Measurements from ENCODE around the gene SERHL2. TPM values are rescaled to one million over a fixed set of nuclear protein-coding genes. Genes with fewer than 3 reads are reported as not detected.
"Not testable (repeated sequence)": the region's sequence is repeated elsewhere in the genome, so short reads cannot be mapped to it uniquely, and the experiment has no call there.

SERHL2 gene
- total RNA-seq, 1 experiment from 2014 or later = 1.0 TPM

- no peak overlapping the region for H4K91ac ChIP-seq (ENCODE audit: insufficient read length, low read depth, low read length)
- peaks cover 4% of the 10 kb centered on the region; the same call in 1 of the 2 replicates for H3K4me1 ChIP-seq (ENCODE audit: insufficient read depth, low read length)
- no peak overlapping the region for H3K23ac ChIP-seq (ENCODE audit: insufficient read length, low read depth, low read length)
- no peak overlapping the region for H2BK15ac ChIP-seq (ENCODE audit: low read depth, low read length)
- no peaks in the 10 kb centered on the region for H3K23me2 ChIP-seq (ENCODE audit: insufficient read length, low read depth, low read length, poor library complexity, severe bottlenecking)
- H4K8ac ChIP-seq (replicated peaks; ENCODE audit: insufficient read length, low read depth, low read length) = no peak overlapping the region
- no peak overlapping the region for H3K18ac ChIP-seq (ENCODE audit: insufficient read length, low read depth, low read length)
- no peak overlapping the region for H3K56ac ChIP-seq (ENCODE audit: insufficient read length, low read depth, low read length)
- no peak overlapping the region for H3K4me3 Mint-ChIP-seq
- H3K9ac ChIP-seq (ENCODE audit: extremely low read depth, insufficient read length, low read length) = no peak overlapping the region
- H3K27ac ChIP-seq (ENCODE audit: insufficient read length, low read depth, low read length) = no peak overlapping the region
- H2BK5ac ChIP-seq (ENCODE audit: insufficient read length, low read length) = no peak overlapping the region
- no peak overlapping the region for H2BK20ac ChIP-seq (ENCODE audit: low read depth, low read length, poor library complexity, severe bottlenecking)
- H3K4ac ChIP-seq (ENCODE audit: low read depth, low read length) = no peak overlapping the region
- DNase-seq = no peak
- H3K36me3 Mint-ChIP-seq (ENCODE audit: insufficient read depth in 1 of 3, low read depth in 3 of 3) = peaks cover 0 to 13% (median 7%) of the 10 kb centered on the region in 3 experiments
- TF ChIP-seq, protein P1, sequence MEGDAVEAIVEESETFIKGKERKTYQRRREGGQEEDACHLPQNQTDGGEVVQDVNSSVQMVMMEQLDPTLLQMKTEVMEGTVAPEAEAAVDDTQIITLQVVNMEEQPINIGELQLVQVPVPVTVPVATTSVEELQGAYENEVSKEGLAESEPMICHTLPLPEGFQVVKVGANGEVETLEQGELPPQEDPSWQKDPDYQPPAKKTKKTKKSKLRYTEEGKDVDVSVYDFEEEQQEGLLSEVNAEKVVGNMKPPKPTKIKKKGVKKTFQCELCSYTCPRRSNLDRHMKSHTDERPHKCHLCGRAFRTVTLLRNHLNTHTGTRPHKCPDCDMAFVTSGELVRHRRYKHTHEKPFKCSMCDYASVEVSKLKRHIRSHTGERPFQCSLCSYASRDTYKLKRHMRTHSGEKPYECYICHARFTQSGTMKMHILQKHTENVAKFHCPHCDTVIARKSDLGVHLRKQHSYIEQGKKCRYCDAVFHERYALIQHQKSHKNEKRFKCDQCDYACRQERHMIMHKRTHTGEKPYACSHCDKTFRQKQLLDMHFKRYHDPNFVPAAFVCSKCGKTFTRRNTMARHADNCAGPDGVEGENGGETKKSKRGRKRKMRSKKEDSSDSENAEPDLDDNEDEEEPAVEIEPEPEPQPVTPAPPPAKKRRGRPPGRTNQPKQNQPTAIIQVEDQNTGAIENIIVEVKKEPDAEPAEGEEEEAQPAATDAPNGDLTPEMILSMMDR (conservative IDR thresholded peaks at IDR 0.05) = no peak
- H2BK120ac ChIP-seq (ENCODE audit: low read depth, low read length, poor library complexity, severe bottlenecking) = no peak overlapping the region
- peaks cover 8 to 21% of the 10 kb centered on the region in 2 experiments for H3K4me1 Mint-ChIP-seq
- no peaks in the 10 kb centered on the region for H3K9me3 ChIP-seq (ENCODE audit: control insufficient read depth, low read depth, low read length)
- no peak overlapping the region for H2BK12ac ChIP-seq (ENCODE audit: insufficient read length, low read depth, low read length)
- no peak overlapping the region for H4K5ac ChIP-seq (ENCODE audit: insufficient read length, low read depth, low read length)
- no peak overlapping the region for H3K4me2 ChIP-seq (ENCODE audit: insufficient read depth, insufficient read length, low read length)
- H3K9me3 Mint-ChIP-seq = peaks cover 0 to 3% of the 10 kb centered on the region in 2 experiments; a peak in 1 of 5 replicates
- H3K79me2 ChIP-seq (ENCODE audit: insufficient read depth, low read length) = no peaks in the 10 kb centered on the region
- no peak overlapping the region for H3T11ph ChIP-seq (ENCODE audit: low read length)
- H2AFZ ChIP-seq (ENCODE audit: low read length) = no peak overlapping the region
- no peak overlapping the region for H2AK5ac ChIP-seq (ENCODE audit: insufficient read length, low read length)
- WGBS (ENCODE audit: extremely low coverage, insufficient read length, low lambda C conversion rate) = no CpG with 5 or more reads among the region's 12 CpGs
- no peak overlapping the region for H3K27ac Mint-ChIP-seq
- no peaks in the 10 kb centered on the region for H3K79me1 ChIP-seq (ENCODE audit: insufficient read depth, low read depth, low read length, poor library complexity, severe bottlenecking)
- no peaks in the 10 kb centered on the region for H3K27me3 ChIP-seq (ENCODE audit: insufficient read depth, low read length)
- no peak overlapping the region; the same call in 1 of the 2 replicates for H3K14ac ChIP-seq (ENCODE audit: insufficient read depth, low read length)
- no peaks in the 10 kb centered on the region for H4K20me1 ChIP-seq (ENCODE audit: control insufficient read depth, insufficient read depth, insufficient read length)
- H3K27me3 Mint-ChIP-seq (ENCODE audit: low read depth) = peaks cover 19% of the 10 kb centered on the region
These were observed 12.2 kb downstream of the SERHL2 start for GRCh38 chr22:42565956-42566355.

- WGBS (ENCODE audit: extremely low coverage, insufficient read length, low lambda C conversion rate) = no CpG with 5 or more reads among the region's 6 CpGs
- not testable (repeated sequence) for H2BK20ac ChIP-seq (ENCODE audit: low read depth, low read length, poor library complexity, severe bottlenecking); H3K23me2 ChIP-seq (ENCODE audit: insufficient read length, low read depth, low read length, poor library complexity, severe bottlenecking); H2BK12ac ChIP-seq (ENCODE audit: insufficient read length, low read depth, low read length); H3K9me3 ChIP-seq (ENCODE audit: control insufficient read depth, low read depth, low read length); H3K23ac ChIP-seq (ENCODE audit: insufficient read length, low read depth, low read length); H2BK15ac ChIP-seq (ENCODE audit: low read depth, low read length); H4K20me1 ChIP-seq (ENCODE audit: control insufficient read depth, insufficient read depth, insufficient read length); H3K79me2 ChIP-seq (ENCODE audit: insufficient read depth, low read length); H3T11ph ChIP-seq (ENCODE audit: low read length); H3K4me2 ChIP-seq (ENCODE audit: insufficient read depth, insufficient read length, low read length); H3K9ac ChIP-seq (ENCODE audit: extremely low read depth, insufficient read length, low read length); H4K8ac ChIP-seq (replicated peaks; ENCODE audit: insufficient read length, low read depth, low read length); H3K18ac ChIP-seq (ENCODE audit: insufficient read length, low read depth, low read length); H4K91ac ChIP-seq (ENCODE audit: insufficient read length, low read depth, low read length); H2BK5ac ChIP-seq (ENCODE audit: insufficient read length, low read length); H3K9me3 Mint-ChIP-seq; H3K4me1 ChIP-seq (ENCODE audit: insufficient read depth, low read length); H2BK120ac ChIP-seq (ENCODE audit: low read depth, low read length, poor library complexity, severe bottlenecking); H3K79me1 ChIP-seq (ENCODE audit: insufficient read depth, low read depth, low read length, poor library complexity, severe bottlenecking); H3K27ac Mint-ChIP-seq; H3K56ac ChIP-seq (ENCODE audit: insufficient read length, low read depth, low read length); H2AFZ ChIP-seq (ENCODE audit: low read length); H3K14ac ChIP-seq (ENCODE audit: insufficient read depth, low read length); H3K4ac ChIP-seq (ENCODE audit: low read depth, low read length); H3K4me3 Mint-ChIP-seq; H2AK5ac ChIP-seq (ENCODE audit: insufficient read length, low read length); H3K27ac ChIP-seq (ENCODE audit: insufficient read length, low read depth, low read length); H3K27me3 ChIP-seq (ENCODE audit: insufficient read depth, low read length); DNase-seq; H4K5ac ChIP-seq (ENCODE audit: insufficient read length, low read depth, low read length)
- Mint-ChIP-seq H3K36me3 (ENCODE audit: insufficient read depth in 1 of 3, low read depth in 3 of 3) (peaks cover 9 to 24% (median 20%) of the 10 kb centered on the region in 3 experiments; a peak in 6 of 7 replicates), H3K4me1 (peaks cover 3 to 11% of the 10 kb centered on the region in 2 experiments; a peak in 3 of 4 replicates), H3K27me3 (ENCODE audit: low read depth) (peaks cover 17% of the 10 kb centered on the region)
These were observed 14.2 kb downstream of the SERHL2 start for GRCh38 chr22:42567950-42568349.
